Neutrophil (primary cell): ENCODE data around the gene VPS39.

Source experiments
- H3K27ac ChIP-seq: fragments of 200-600 bp; sonication (generic); 2 replicates; pipeline ENCODE4 v1.5.1; 2016; ENCODE audit warnings: mild to moderate bottlenecking, moderate library complexity
- H3K27me3 ChIP-seq: fragments of 200-600 bp; sonication (generic); 2 replicates; pipeline ENCODE4 v1.6.0; 2016; ENCODE audit warnings: mild to moderate bottlenecking
- H3K36me3 ChIP-seq: fragments of 200-600 bp; sonication (generic); 2 replicates; pipeline ENCODE4 v1.5.1; 2017
- H3K4me1 ChIP-seq, 2 experiments: fragments of 200-600 bp in 1 of 2; sonication (generic) in 1 of 2; 1 replicate in 1 of 2; 2 replicates in 1 of 2; pipeline versions ENCODE4 v1.5.1 to v1.6.1; 2013 to 2016; ENCODE audit warnings: low read depth in 1 of 2, low read length in 1 of 2, mild to moderate bottlenecking in 1 of 2, moderate library complexity in 1 of 2; ENCODE audit not compliant: control insufficient read depth in 1 of 2, insufficient read depth in 1 of 2
- H3K4me3 ChIP-seq, 2 experiments: fragments of 200-600 bp in 1 of 2; sonication (generic) in 1 of 2; 1 replicate in 1 of 2; 2 replicates in 1 of 2; pipeline ENCODE4 v1.5.1; 2013 to 2016; ENCODE audit warnings: low read depth in 1 of 2, low read length in 1 of 2, mild to moderate bottlenecking in 1 of 2, moderate library complexity in 1 of 2
- H3K9me3 ChIP-seq: fragments of 200-600 bp; sonication (generic); 2 replicates; pipeline ENCODE4 v1.5.1; 2016
- TF ChIP-seq, protein P1 (sequence below): fragments of 200-600 bp; sonication (generic); IDR thresholded peaks from 2 replicates; pipeline ENCODE4 v1.5.1; 2016; ENCODE audit warnings: antibody characterized with exemption

Gene VPS39

DNA sequence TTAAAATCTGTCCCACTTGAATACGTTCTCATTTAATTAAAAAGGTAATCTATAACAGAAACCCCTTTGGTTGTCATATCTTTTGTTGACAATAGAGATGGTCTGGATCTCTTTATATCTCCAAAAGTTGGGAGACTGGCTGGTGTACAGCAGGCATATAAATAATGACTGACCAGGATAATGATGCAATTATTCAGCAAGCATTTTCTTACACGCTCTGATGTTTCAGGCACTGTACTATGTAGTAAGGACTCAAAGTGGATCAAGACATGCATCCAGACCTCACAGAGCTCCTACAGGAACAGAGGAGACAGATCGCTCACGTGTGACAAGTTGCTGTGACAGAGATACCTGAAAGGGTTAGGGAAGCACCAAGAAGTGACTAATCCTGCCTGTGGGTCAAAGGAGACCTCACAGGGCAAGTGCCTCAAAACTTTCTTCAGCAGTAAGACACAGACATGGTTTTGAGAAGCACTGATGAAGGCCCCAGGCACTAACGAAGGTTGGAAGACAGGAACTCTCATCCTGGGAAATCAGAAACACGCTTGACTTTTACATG, 25.7 kb downstream of the VPS39 start:
- TF ChIP-seq, protein P1, sequence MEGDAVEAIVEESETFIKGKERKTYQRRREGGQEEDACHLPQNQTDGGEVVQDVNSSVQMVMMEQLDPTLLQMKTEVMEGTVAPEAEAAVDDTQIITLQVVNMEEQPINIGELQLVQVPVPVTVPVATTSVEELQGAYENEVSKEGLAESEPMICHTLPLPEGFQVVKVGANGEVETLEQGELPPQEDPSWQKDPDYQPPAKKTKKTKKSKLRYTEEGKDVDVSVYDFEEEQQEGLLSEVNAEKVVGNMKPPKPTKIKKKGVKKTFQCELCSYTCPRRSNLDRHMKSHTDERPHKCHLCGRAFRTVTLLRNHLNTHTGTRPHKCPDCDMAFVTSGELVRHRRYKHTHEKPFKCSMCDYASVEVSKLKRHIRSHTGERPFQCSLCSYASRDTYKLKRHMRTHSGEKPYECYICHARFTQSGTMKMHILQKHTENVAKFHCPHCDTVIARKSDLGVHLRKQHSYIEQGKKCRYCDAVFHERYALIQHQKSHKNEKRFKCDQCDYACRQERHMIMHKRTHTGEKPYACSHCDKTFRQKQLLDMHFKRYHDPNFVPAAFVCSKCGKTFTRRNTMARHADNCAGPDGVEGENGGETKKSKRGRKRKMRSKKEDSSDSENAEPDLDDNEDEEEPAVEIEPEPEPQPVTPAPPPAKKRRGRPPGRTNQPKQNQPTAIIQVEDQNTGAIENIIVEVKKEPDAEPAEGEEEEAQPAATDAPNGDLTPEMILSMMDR = no peak
- H3K9me3 ChIP-seq = no peaks in the 10 kb centered on the region
- peak overlapping the region; percentile 59 for H3K27ac ChIP-seq
- peaks cover 97% of the 10 kb centered on the region for H3K36me3 ChIP-seq
- no peaks in the 10 kb centered on the region for H3K4me1 ChIP-seq
- no peaks in the 10 kb centered on the region for H3K27me3 ChIP-seq
- no peak overlapping the region for H3K4me3 ChIP-seq

DNA sequence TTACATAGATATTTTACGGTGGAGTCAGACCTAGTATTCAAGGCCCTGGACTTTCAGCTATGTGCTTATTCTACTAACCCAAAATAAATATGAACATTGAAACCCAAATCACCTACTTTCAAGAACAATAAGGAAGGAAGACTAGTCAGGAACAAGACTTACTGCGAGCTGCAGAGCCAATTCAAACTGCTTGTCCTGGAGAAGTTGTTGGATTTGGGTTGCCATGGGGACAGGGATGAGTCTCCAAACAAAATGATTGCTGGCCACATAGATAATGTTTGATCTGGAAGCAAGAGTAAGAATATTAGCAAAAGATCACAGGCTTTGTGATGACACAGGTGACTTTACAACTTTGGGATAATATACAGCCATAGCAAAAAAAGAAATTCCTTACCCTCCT, 30.0 kb downstream of the VPS39 start:
- H3K27me3 ChIP-seq = no peaks in the 10 kb centered on the region
- H3K36me3 ChIP-seq = peaks cover 98% of the 10 kb centered on the region
- TF ChIP-seq, protein P1 = no peak
- no peaks in the 10 kb centered on the region for H3K4me1 ChIP-seq
- H3K4me3 ChIP-seq = no peak overlapping the region
- H3K9me3 ChIP-seq = no peaks in the 10 kb centered on the region
- H3K27ac ChIP-seq = no peak overlapping the region

DNA sequence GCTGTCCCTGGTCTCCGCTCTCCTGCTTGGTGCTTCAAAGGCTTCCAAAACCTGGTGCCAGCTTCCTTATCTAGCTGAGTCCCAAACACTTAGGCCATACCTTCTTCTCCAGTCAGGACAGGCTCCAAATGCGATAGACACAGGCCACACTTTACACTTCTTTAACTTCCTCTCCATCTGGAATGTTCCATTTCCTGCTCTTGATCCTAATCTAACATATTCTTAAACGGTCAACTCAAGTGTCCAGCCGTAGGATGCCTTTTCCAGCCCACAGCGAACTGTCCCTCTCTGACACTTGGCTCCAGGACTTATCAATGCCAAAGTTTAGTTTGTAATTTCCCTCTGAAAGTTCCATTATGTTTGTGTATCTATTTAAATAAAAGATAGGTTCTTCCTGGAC, 32.4 kb downstream of the VPS39 start:
- TF ChIP-seq, protein P1 = no peak
- no peaks in the 10 kb centered on the region for H3K9me3 ChIP-seq
- H3K27me3 ChIP-seq = no peaks in the 10 kb centered on the region
- H3K4me1 ChIP-seq = no peaks in the 10 kb centered on the region
- no peak overlapping the region for H3K27ac ChIP-seq
- no peak overlapping the region for H3K4me3 ChIP-seq
- peaks cover 98% of the 10 kb centered on the region for H3K36me3 ChIP-seq

DNA sequence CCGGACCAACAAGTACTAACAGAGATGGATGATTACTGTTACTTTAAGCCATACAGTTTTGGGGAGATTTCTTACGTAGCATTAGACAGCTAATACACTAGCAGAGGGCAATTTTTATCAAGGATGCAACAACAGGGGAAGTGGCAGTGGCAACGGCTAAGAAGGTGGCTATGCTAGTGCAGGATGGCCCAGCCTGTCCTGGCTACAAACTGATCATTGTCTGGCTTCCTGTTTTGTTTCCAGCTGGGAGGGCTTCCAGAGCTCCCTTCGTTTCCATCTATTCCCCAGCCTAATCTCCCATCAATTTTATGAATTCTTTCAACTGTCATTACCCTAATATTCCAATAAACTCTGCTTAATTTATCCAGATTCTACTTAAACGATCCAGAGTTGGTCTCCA, 35.6 kb downstream of the VPS39 start:
- no peaks in the 10 kb centered on the region for H3K9me3 ChIP-seq
- TF ChIP-seq, protein P1 = no peak
- peaks cover 100% of the 10 kb centered on the region for H3K36me3 ChIP-seq
- no peaks in the 10 kb centered on the region for H3K4me1 ChIP-seq
- no peaks in the 10 kb centered on the region for H3K27me3 ChIP-seq
- no peak overlapping the region for H3K27ac ChIP-seq
- no peak overlapping the region for H3K4me3 ChIP-seq

DNA sequence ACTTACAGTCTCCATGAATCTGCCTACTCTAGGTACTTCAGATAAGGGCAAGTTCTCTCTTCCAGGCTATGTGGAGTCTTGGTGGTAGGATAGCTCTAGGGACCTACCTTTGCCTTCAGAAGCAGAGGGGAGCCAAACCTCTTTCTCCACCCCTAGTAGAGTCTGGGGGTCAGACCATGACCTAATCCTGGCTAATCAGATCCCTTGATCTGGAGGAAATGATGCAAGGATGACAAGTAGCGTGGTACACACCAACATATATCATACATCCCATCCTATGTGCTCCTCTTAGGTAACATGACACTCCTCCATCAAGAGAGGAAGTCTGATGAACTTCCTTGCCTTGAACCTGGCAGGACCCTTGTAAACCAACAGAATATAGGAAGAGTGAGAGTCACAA, 36.3 kb downstream of the VPS39 start:
- Histone ChIP-seq H3K27me3 (no peaks in the 10 kb centered on the region), H3K4me3 (no peak overlapping the region), H3K36me3 (peaks cover 100% of the 10 kb centered on the region), H3K9me3 (no peaks in the 10 kb centered on the region), H3K4me1 (no peaks in the 10 kb centered on the region), H3K27ac (no peak overlapping the region)
- TF ChIP-seq, protein P1 = no peak

DNA sequence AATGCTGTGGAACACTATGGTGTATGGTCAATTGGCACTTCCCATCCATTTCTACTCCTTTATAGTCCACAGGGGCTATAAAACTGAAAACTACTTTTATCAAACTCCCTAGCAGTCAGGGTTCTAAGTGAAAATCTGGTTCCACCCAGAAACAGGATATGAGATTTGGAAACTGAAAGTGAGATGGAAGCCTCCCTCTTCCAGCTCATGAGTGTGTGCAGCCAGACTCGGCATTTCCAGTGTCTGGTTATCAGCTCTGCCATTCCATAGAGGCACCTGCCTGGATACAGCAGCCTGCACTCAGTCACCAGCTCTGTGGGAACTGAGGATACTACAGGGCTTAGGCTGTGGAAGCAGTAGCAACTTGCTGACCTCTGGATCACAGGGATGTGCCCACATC, 37.0 kb downstream of the VPS39 start:
- Histone ChIP-seq H3K36me3 (peaks cover 100% of the 10 kb centered on the region), H3K4me3 (no peak overlapping the region), H3K27ac (no peak overlapping the region), H3K9me3 (no peaks in the 10 kb centered on the region), H3K27me3 (no peaks in the 10 kb centered on the region), H3K4me1 (no peaks in the 10 kb centered on the region)
- TF ChIP-seq, protein P1 = no peak
